Measurements from ENCODE around the gene TARBP1. TPM values are rescaled to one million over a fixed set of nuclear protein-coding genes. Genes with fewer than 3 reads are reported as not detected.

Gene TARBP1
- total and polyA plus RNA-seq, 2 of the 8 experiments (the other 6 are each of a cell fraction or from before 2014, with no cell fraction given): 21.9 to 32.3 TPM

GRCh38 chr1:234400773-234401172 is 78.2 kb downstream of the TARBP1 start:
- Histone ChIP-seq H3K56ac (replicated peaks; ENCODE audit: insufficient read length, low read depth, low read length) (no peak overlapping the region), H3K4ac (replicated peaks; ENCODE audit: insufficient read length, low read depth, low read length) (no peak overlapping the region), H2AFZ (ENCODE audit: low read length) (no peak overlapping the region), H3K27ac (ENCODE audit: low read depth, low read length) (no peak overlapping the region), H2BK20ac (ENCODE audit: low read length) (no peak overlapping the region), H3K4me1 (replicated peaks in 1 of 4; ENCODE audit: control insufficient read depth in 3 of 4, insufficient read depth in 4 of 4, low read length in 3 of 4) (no peaks in the 10 kb centered on the region), H3K9ac (replicated peaks in 1 of 4; ENCODE audit: extremely low read depth in 1 of 4, low read depth in 3 of 4, low read length in 3 of 4) (no peak overlapping the region), H3K9me3 (ENCODE audit: insufficient read depth in 2 of 2, low read depth in 1 of 2, low read length in 1 of 2) (no peaks in the 10 kb centered on the region), H3K23ac (ENCODE audit: insufficient read length) (no peak overlapping the region), H3K27me3 (replicated peaks in 1 of 4; ENCODE audit: control insufficient read depth in 3 of 4, extremely low read depth in 1 of 4, insufficient read depth in 3 of 4, low read length in 3 of 4) (no peaks in the 10 kb centered on the region), H2BK15ac (ENCODE audit: low read length) (no peak overlapping the region), H3K4me3 (ENCODE audit: extremely low read depth in 1 of 4, insufficient read depth in 2 of 4, low read depth in 3 of 4, low read length in 4 of 4) (no peak overlapping the region), H3K79me2 (ENCODE audit: control insufficient read depth in 1 of 2, insufficient read depth in 2 of 2, low read length in 2 of 2) (no peaks in the 10 kb centered on the region), H4K20me1 (replicated peaks in 1 of 2; ENCODE audit: control insufficient read depth in 1 of 2, insufficient read depth in 2 of 2, low read length in 2 of 2) (peaks cover 0 to 2% of the 10 kb centered on the region in 2 experiments), H4K5ac (ENCODE audit: insufficient read length, low read depth, low read length) (no peak overlapping the region), H3K23me2 (ENCODE audit: low read depth, low read length) (no peaks in the 10 kb centered on the region), H3K36me3 (ENCODE audit: control insufficient read depth in 2 of 4, insufficient read depth in 4 of 4, low read length in 3 of 4) (no peaks in the 10 kb centered on the region; a peak in 3 of 8 replicates), H3K79me1 (ENCODE audit: low read depth, low read length) (no peaks in the 10 kb centered on the region), H2BK5ac (ENCODE audit: low read depth, low read length) (no peak overlapping the region), H2AK5ac (ENCODE audit: low read depth, low read length) (no peak overlapping the region), H2BK120ac (replicated peaks; ENCODE audit: low read depth, low read length) (no peak overlapping the region), H4K91ac (replicated peaks; ENCODE audit: insufficient read length, low read length) (no peak overlapping the region), H3K18ac (ENCODE audit: extremely low read depth, low read length) (no peak overlapping the region), H3K14ac (ENCODE audit: insufficient read length) (no peak overlapping the region), H3K4me2 (ENCODE audit: insufficient read depth in 1 of 2, low read depth in 2 of 2, low read length in 2 of 2) (no peak overlapping the region), H4K8ac (ENCODE audit: extremely low read depth, insufficient read depth, low read length) (no peak overlapping the region), H2BK12ac (ENCODE audit: low read depth, low read length) (no peak overlapping the region)
- CTCF ChIA-PET (ENCODE audit: partially characterized antibody): no interaction called here
- FAIRE-seq (no peak), DNase-seq (ENCODE audit: low read depth in 1 of 2, low spot score in 2 of 2) (no peak)
- POLR2A ChIA-PET (ENCODE audit: partially characterized antibody): no interaction called here
- TF ChIP-seq RXRA (IDR thresholded peaks at IDR 0.05; ENCODE audit: insufficient read depth, low read depth, low read length): no peak
- TF ChIP-seq EGR1 (IDR thresholded peaks at IDR 0.05; ENCODE audit: borderline replicate concordance, low read depth, low read length): no peak
